ENCODE measurements around the gene FMNL2.

- TF ChIP-seq EZH2 (optimal IDR thresholded peaks at IDR 0.05; ENCODE audit: low read depth, low read length) (no peak), CTCF (IDR thresholded peaks at IDR 0.05; ENCODE audit: low read length) (no peak)
These were observed 175.6 kb downstream of the FMNL2 start for GRCh38 chr2:152510621-152511020.

Measured in MM.1S (cell line).